ENCODE data around the gene MLH3.

The MLH3 gene

GRCh38 chr14:74974364-74975058 lies 76.8 kb downstream of the MLH3 start:
- in situ Hi-C loops (cut with HindIII; ENCODE audit: low sequenced_read_pairs) = no loop called here

GRCh38 chr14:74973905-74974363 lies 77.3 kb downstream of the MLH3 start:
- in situ Hi-C loops (cut with HindIII; ENCODE audit: low sequenced_read_pairs) = no loop called here

- in situ Hi-C loops (cut with HindIII; ENCODE audit: low sequenced_read_pairs) = no loop called here
Measured at GRCh38 chr14:74973003-74973653, 78.1 kb downstream of the MLH3 start.

- in situ Hi-C loops (cut with HindIII; ENCODE audit: low sequenced_read_pairs) = loop anchor here (10.0 kb wide), 1 partner anchor 114 kb away; no protein-coding TSS in a partner anchor
Measured at GRCh38 chr14:74968811-74969210, 82.5 kb downstream of the MLH3 start.

GRCh38 chr14:74965486-74966153 lies 85.6 kb downstream of the MLH3 start:
- in situ Hi-C loops (cut with HindIII; ENCODE audit: low sequenced_read_pairs) = loop anchor here (10.0 kb wide), 1 partner anchor 111 kb away; no protein-coding TSS in a partner anchor

GRCh38 chr14:74964787-74965485 lies 86.3 kb downstream of the MLH3 start:
- in situ Hi-C loops (cut with HindIII; ENCODE audit: low sequenced_read_pairs) = loop anchor here (10.0 kb wide), 1 partner anchor 110 kb away; no protein-coding TSS in a partner anchor
